HepG2 (cell line): Measurements from ENCODE around the gene TPX2. TPM values are rescaled to one million over a fixed set of nuclear protein-coding genes. Genes with fewer than 3 reads are reported as not detected.

Source experiments
- ATF6 ChIP-seq: sonication (generic); formaldehyde crosslinking; conservative IDR thresholded peaks from 2 replicates; pipeline ENCODE4 v1.4.0; 2020; ENCODE audit warnings: missing genetic modification reagents
- CREM ChIP-seq, 2 experiments: sonication (generic) in 1 of 2; formaldehyde crosslinking in 1 of 2; IDR thresholded peaks; 2 replicates each; pipeline versions ENCODE4 v1.4.0 to v1.6.1; 2016 to 2020; ENCODE audit warnings: antibody characterized with exemption in 1 of 2, mild to moderate bottlenecking in 1 of 2, missing genetic modification reagents in 1 of 2
- GABPA ChIP-seq, 2 experiments: IDR thresholded peaks; 2 replicates each; pipeline ENCODE4 v1.6.1; 2011 to 2016; ENCODE audit warnings: low read depth in 2 of 2, low read length in 1 of 2, missing biosample characterization in 1 of 2, missing genetic modification characterization in 1 of 2
- HES4 ChIP-seq: sonication (generic); formaldehyde crosslinking; IDR thresholded peaks from 2 replicates; pipeline ENCODE4 v1.9.0; 2021; ENCODE audit warnings: mild to moderate bottlenecking, missing genetic modification reagents, borderline replicate concordance
- HNF4A ChIP-seq: sonication (generic); formaldehyde crosslinking; IDR thresholded peaks from 2 replicates; pipeline ENCODE4 v1.4.0; 2020; ENCODE audit warnings: missing genetic modification reagents
- HNRNPLL ChIP-seq: fragments of 200-400 bp; formaldehyde crosslinking; IDR thresholded peaks from 2 replicates; pipeline ENCODE4 v1.6.1; 2017; ENCODE audit warnings: mild to moderate bottlenecking, low read depth, low read length; ENCODE audit not compliant: poor library complexity, severe bottlenecking
- KMT2B ChIP-seq: IDR thresholded peaks from 2 replicates; pipeline ENCODE4 v1.6.1; 2016; ENCODE audit warnings: missing genetic modification reagents, missing compliant biosample characterization
- SIX1 ChIP-seq: sonication (generic); formaldehyde crosslinking; IDR thresholded peaks from 2 replicates; pipeline ENCODE4 v1.4.0; 2020; ENCODE audit warnings: missing genetic modification reagents, borderline replicate concordance
- TARDBP ChIP-seq: sonication (generic); formaldehyde crosslinking; IDR thresholded peaks from 2 replicates; pipeline ENCODE4 v1.8.0; 2022; ENCODE audit warnings: mild to moderate bottlenecking, missing genetic modification reagents
- TEAD2 ChIP-seq: sonication (generic); formaldehyde crosslinking; IDR thresholded peaks from 2 replicates; pipeline ENCODE4 v1.9.0; 2021; ENCODE audit warnings: missing genetic modification reagents
- ZBTB2 ChIP-seq: sonication (generic); formaldehyde crosslinking; IDR thresholded peaks from 2 replicates; pipeline ENCODE4 v1.8.0; 2022; ENCODE audit warnings: low read depth, missing genetic modification reagents
- ZFP36L2 ChIP-seq: sonication (generic); formaldehyde crosslinking; IDR thresholded peaks from 2 replicates; pipeline ENCODE4 v1.4.0; 2020; ENCODE audit warnings: missing genetic modification reagents
- ZNF17 ChIP-seq: sonication (generic); formaldehyde crosslinking; IDR thresholded peaks from 2 replicates; pipeline ENCODE4 v1.5.0; 2020; ENCODE audit warnings: mild to moderate bottlenecking, missing genetic modification reagents
- ZNF225 ChIP-seq: sonication (generic); formaldehyde crosslinking; IDR thresholded peaks from 2 replicates; pipeline ENCODE4 v1.4.0; 2020; ENCODE audit warnings: mild to moderate bottlenecking, missing genetic modification reagents
- ZNF543 ChIP-seq: sonication (generic); formaldehyde crosslinking; IDR thresholded peaks from 2 replicates; pipeline ENCODE4 v1.4.0; 2020; ENCODE audit warnings: mild to moderate bottlenecking, missing genetic modification reagents
- ZNF567 ChIP-seq: sonication (generic); formaldehyde crosslinking; IDR thresholded peaks from 2 replicates; pipeline ENCODE4 v1.8.1; 2023; ENCODE audit warnings: mild to moderate bottlenecking, missing genetic modification reagents, borderline replicate concordance
- ZNF709 ChIP-seq: sonication (generic); formaldehyde crosslinking; IDR thresholded peaks from 2 replicates; pipeline ENCODE4 v1.5.0; 2020; ENCODE audit warnings: mild to moderate bottlenecking, missing genetic modification reagents
- ZNF772 ChIP-seq: sonication (generic); formaldehyde crosslinking; IDR thresholded peaks from 2 replicates; pipeline ENCODE4 v1.5.0; 2020; ENCODE audit warnings: mild to moderate bottlenecking, missing genetic modification reagents
- polyA plus RNA-seq, 8 experiments: library from polyadenylated mRNA; depleted of rRNA in 3 of 8; stranded (reverse) in 7 of 8; unstranded in 1 of 8; fragments of >200 nt; fragmentation: Illumina TruSeq in 4 of 8; extraction: Trizol in 4 of 8; gene quantifications; 2 replicates each; pipeline versions ENCODE4 v1.2.1 to v1.2.3, GENCODE V29; 2011 to 2016; ENCODE audit warnings: low read depth in 4 of 8, missing spikeins in 1 of 8, mixed read lengths in 1 of 8; ENCODE audit not compliant: insufficient read depth in 1 of 8
- total RNA-seq, 5 experiments: library from RNA; depleted of rRNA; stranded (reverse); fragments of >200 nt; fragmentation: Illumina TruSeq; extraction: Trizol; gene quantifications; 2 replicates each; pipeline ENCODE4 v1.2.3, GENCODE V29; 2016; ENCODE audit warnings: low read depth in 1 of 5
- TF ChIP-seq, protein P1 (sequence below): sonication (generic); formaldehyde crosslinking; IDR thresholded peaks from 2 replicates; pipeline ENCODE4 v1.8.1; 2023; ENCODE audit warnings: mild to moderate bottlenecking, moderate library complexity, missing genetic modification reagents
- TF ChIP-seq, protein P2 (sequence below): fragments of 450-650 bp; IDR thresholded peaks from 2 replicates; pipeline ENCODE4 v1.6.1; 2017
- TF ChIP-seq, protein P3 (sequence below): sonication (generic); formaldehyde crosslinking; IDR thresholded peaks from 2 replicates; pipeline ENCODE4 v1.4.0; 2020; ENCODE audit warnings: missing genetic modification reagents, mild to moderate bottlenecking, borderline replicate concordance

The TPX2 gene
- total and polyA plus RNA-seq, 2 of the 13 experiments (the other 11 are each of a cell fraction or from before 2014, with no cell fraction given): 34.3 to 124 TPM

GRCh38 chr20:31746068-31746878 is 7.2 kb downstream of the TPX2 start (continued):
- TF ChIP-seq ZBTB2 (CRISPR knock-in tag) (no peak), HNF4A (peak; percentile 20; the same call in 1 of the 2 replicates), ZNF567 (CRISPR knock-in tag) (no peak), SIX1 (peak; percentile 95), ZNF543 (0 out of 2 replicates have a peak, but pooled peaks have one; percentile 29), TEAD2 (CRISPR knock-in tag) (no peak), HES4 (no peak), ZNF772 (CRISPR knock-in tag) (no peak), KMT2B (CRISPR knock-in tag) (no peak), ZNF225 (no peak), ATF6 (CRISPR knock-in tag) (no peak), ZFP36L2 (CRISPR knock-in tag) (no peak), GABPA (IDR thresholded peaks at IDR 0.05; ENCODE audit: low read depth, low read length) (no peak), GABPA (CRISPR knock-in tag; IDR thresholded peaks at IDR 0.05; ENCODE audit: low read depth) (no peak), CREM (IDR thresholded peaks at IDR 0.05) (0 out of 2 replicates have a peak, but pooled peaks have one; percentile 22), CREM (CRISPR knock-in tag; IDR thresholded peaks at IDR 0.05) (no peak), HNRNPLL (no peak), TARDBP (CRISPR knock-in tag) (no peak), ZNF17 (CRISPR knock-in tag) (no peak), ZNF709 (CRISPR knock-in tag) (no peak)
- TF ChIP-seq, protein P1, sequence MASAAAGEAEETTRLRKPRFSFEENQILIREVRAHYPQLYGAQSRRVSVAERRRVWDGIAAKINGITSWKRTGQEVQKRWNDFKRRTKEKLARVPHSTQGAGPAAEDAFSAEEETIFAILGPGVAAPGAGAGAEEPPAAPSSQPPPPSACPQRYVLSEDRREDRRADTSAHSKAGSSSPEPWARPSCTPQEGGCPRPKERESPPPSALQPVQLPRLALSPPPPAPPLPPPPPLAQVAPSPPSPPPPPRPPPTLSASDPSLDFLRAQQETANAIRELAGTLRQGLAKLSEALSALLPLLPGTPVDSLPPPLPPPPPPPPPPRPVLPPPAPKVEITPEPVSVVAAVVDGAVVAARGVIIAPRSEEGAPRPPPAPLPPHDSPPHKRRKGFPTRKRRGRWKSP: no peak
- TF ChIP-seq, protein P2, sequence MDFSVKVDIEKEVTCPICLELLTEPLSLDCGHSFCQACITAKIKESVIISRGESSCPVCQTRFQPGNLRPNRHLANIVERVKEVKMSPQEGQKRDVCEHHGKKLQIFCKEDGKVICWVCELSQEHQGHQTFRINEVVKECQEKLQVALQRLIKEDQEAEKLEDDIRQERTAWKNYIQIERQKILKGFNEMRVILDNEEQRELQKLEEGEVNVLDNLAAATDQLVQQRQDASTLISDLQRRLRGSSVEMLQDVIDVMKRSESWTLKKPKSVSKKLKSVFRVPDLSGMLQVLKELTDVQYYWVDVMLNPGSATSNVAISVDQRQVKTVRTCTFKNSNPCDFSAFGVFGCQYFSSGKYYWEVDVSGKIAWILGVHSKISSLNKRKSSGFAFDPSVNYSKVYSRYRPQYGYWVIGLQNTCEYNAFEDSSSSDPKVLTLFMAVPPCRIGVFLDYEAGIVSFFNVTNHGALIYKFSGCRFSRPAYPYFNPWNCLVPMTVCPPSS: no peak
- TF ChIP-seq, protein P3, sequence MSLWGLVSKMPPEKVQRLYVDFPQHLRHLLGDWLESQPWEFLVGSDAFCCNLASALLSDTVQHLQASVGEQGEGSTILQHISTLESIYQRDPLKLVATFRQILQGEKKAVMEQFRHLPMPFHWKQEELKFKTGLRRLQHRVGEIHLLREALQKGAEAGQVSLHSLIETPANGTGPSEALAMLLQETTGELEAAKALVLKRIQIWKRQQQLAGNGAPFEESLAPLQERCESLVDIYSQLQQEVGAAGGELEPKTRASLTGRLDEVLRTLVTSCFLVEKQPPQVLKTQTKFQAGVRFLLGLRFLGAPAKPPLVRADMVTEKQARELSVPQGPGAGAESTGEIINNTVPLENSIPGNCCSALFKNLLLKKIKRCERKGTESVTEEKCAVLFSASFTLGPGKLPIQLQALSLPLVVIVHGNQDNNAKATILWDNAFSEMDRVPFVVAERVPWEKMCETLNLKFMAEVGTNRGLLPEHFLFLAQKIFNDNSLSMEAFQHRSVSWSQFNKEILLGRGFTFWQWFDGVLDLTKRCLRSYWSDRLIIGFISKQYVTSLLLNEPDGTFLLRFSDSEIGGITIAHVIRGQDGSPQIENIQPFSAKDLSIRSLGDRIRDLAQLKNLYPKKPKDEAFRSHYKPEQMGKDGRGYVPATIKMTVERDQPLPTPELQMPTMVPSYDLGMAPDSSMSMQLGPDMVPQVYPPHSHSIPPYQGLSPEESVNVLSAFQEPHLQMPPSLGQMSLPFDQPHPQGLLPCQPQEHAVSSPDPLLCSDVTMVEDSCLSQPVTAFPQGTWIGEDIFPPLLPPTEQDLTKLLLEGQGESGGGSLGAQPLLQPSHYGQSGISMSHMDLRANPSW (CRISPR knock-in tag): no peak
